RCC 7860 (cell line): ENCODE results near the gene NPEPL1.
"Not testable (repeated sequence)": the region's sequence is repeated elsewhere in the genome, so short reads cannot be mapped to it uniquely, and the experiment has no call there.

ENCODE experiments used
- DNase-seq: peaks from one replicate; pipeline ENCODE4 v3.0.0-alpha.2; 2015; ENCODE audit warnings: low spot score
- FAIRE-seq: peaks from 2 replicates; lab custom pipeline; 2012; peaks lifted over from hg19 to GRCh38; lab: Jason Lieb, UNC

The NPEPL1 gene

GRCh38 chr20:58692579-58693225 is at the start of gene NPEPL1:
Gene NPEPL1 (plus strand): TSS chr20:58692800. CDS start chr20:58692901, 101 bp downstream.
- no peak for FAIRE-seq
- peak; percentile 54 for DNase-seq

GRCh38 chr20:58642896-58643295 is 49.7 kb upstream of the NPEPL1 start:
- FAIRE-seq, DNase-seq: not testable (repeated sequence)

- FAIRE-seq (peak; percentile 94), DNase-seq (peak; percentile 82)
Measured at GRCh38 chr20:58645412-58645968, 47.1 kb upstream of the NPEPL1 start.

GRCh38 chr20:58646257-58646656 is 46.3 kb upstream of the NPEPL1 start:
- FAIRE-seq (no peak), DNase-seq (no peak)

GRCh38 chr20:58646703-58647102 is 45.9 kb upstream of the NPEPL1 start:
- no peak for FAIRE-seq
- no peak for DNase-seq

GRCh38 chr20:58647162-58647795 is 45.3 kb upstream of the NPEPL1 start:
- no peak for FAIRE-seq

GRCh38 chr20:58647796-58648501 is 44.7 kb upstream of the NPEPL1 start:
- FAIRE-seq (no peak), DNase-seq (no peak)

More at GRCh38 chr20:58647162-58647795, 45.3 kb upstream of the NPEPL1 start:
- no peak for DNase-seq

GRCh38 chr20:58648502-58648825 is 44.1 kb upstream of the NPEPL1 start:
- not testable (repeated sequence) for DNase-seq

GRCh38 chr20:58649288-58650180 is 43.1 kb upstream of the NPEPL1 start:
- DNase-seq (no peak), FAIRE-seq (no peak)

More at GRCh38 chr20:58648502-58648825, 44.1 kb upstream of the NPEPL1 start:
- FAIRE-seq, result not testable (repeated sequence)

GRCh38 chr20:58650181-58650775 is 42.3 kb upstream of the NPEPL1 start:
- DNase-seq (no peak), FAIRE-seq (no peak)

GRCh38 chr20:58650776-58651558 is 41.6 kb upstream of the NPEPL1 start, which contains the start of gene STX16:
Gene STX16 (plus strand): TSS chr20:58651283. CDS start chr20:58652007, 724 bp downstream.
- DNase-seq (peak; percentile 87), FAIRE-seq (no peak)

GRCh38 chr20:58651559-58651945 is 41.0 kb upstream of the NPEPL1 start:
- DNase-seq, result no peak
- no peak for FAIRE-seq

- FAIRE-seq (peak; percentile 59), DNase-seq (peak; percentile 75)
Measured at GRCh38 chr20:58651946-58652605, 40.5 kb upstream of the NPEPL1 start.

GRCh38 chr20:58652606-58653294 is 39.9 kb upstream of the NPEPL1 start:
- FAIRE-seq, result peak; percentile 10
- peak; percentile 45 for DNase-seq

- FAIRE-seq (no peak), DNase-seq (no peak)
Measured at GRCh38 chr20:58654337-58654736, 38.3 kb upstream of the NPEPL1 start.

- FAIRE-seq, result no peak
- DNase-seq, result no peak
Measured at GRCh38 chr20:58655328-58656107, 37.1 kb upstream of the NPEPL1 start.

- FAIRE-seq, result no peak
- no peak for DNase-seq
Measured at GRCh38 chr20:58656831-58657230, 35.8 kb upstream of the NPEPL1 start.
